Uterus (tissue), 4 donors: Measurements from ENCODE around the gene PRIMPOL. TPM values are rescaled to one million over a fixed set of nuclear protein-coding genes. Genes with fewer than 3 reads are reported as not detected.
A peak's percentile ranks its signal among the peaks of the same experiment; 100 is the strongest.

ENCODE experiments used
- DNase-seq, 2 donors: peaks; one replicate each; pipeline ENCODE4 v3.0.0-alpha.2; 2019 to 2020
- H3K27ac ChIP-seq, 2 donors: fragments of 200-600 bp; sonication (generic); 1 replicate in 1 of 2; 2 replicates in 1 of 2; pipeline ENCODE4 v1.5.1; 2016 to 2018
- H3K27me3 ChIP-seq, 2 donors: fragments of 200-600 bp; sonication (generic); one replicate each; pipeline ENCODE4 v1.5.1; 2018 to 2019; ENCODE audit warnings: control low read depth in 1 of 2
- H3K36me3 ChIP-seq, 2 donors: fragments of 200-600 bp; sonication (generic); one replicate each; pipeline ENCODE4 v1.5.1; 2019; ENCODE audit warnings: control low read depth in 1 of 2
- H3K4me1 ChIP-seq, 2 donors: fragments of 200-600 bp; sonication (generic); one replicate each; pipeline ENCODE4 v1.5.1; 2018 to 2019; ENCODE audit warnings: control low read depth in 1 of 2
- H3K4me3 ChIP-seq, 2 donors: fragments of 200-600 bp; sonication (generic); 1 replicate in 1 of 2; 2 replicates in 1 of 2; pipeline ENCODE4 v1.5.1; 2018 to 2019; ENCODE audit warnings: mild to moderate bottlenecking in 1 of 2
- H3K9me3 ChIP-seq, 2 donors: fragments of 200-600 bp; sonication (generic); one replicate each; pipeline ENCODE4 v1.5.1; 2019; ENCODE audit warnings: control low read depth in 1 of 2
- CTCF ChIP-seq, 4 experiments: fragments of 200-600 bp in 2 of 4; fragments of 450-650 bp in 2 of 4; sonication (generic) in 2 of 4; IDR thresholded peaks; one replicate each; pipeline ENCODE4 v1.5.1; 2016 to 2019; ENCODE audit warnings: antibody characterized with exemption in 4 of 4, mild to moderate bottlenecking in 2 of 4, moderate library complexity in 1 of 4
- POLR2A ChIP-seq, 2 donors: fragments of 450-650 bp; IDR thresholded peaks; one replicate each; pipeline ENCODE4 v1.6.1; 2016; ENCODE audit warnings: antibody characterized with exemption in 2 of 2, mild to moderate bottlenecking in 1 of 2, moderate library complexity in 1 of 2
- intact Hi-C: fragments of 100-400 bp; cut with DNase I; formaldehyde crosslinking; loops from one replicate; pipeline ENCODE4 v1.15.1; 2023; ENCODE audit warnings: low total_unique reads
- total RNA-seq, 4 donors: library from RNA; depleted of rRNA in 3 of 4; stranded (reverse); fragments of >200 nt in 3 of 4; gene quantifications; one replicate each; pipeline versions ENCODE4 v1.1.0 to v1.2.4, GENCODE V29; 2014 to 2023
- donor health status: DM: yes; HTN: yes; CAD: no.

The PRIMPOL gene
- total RNA-seq, 4 donors from 2014 or later = 25.1 to 43.5 (median 34.1) TPM

- no peak overlapping the region for H3K27ac ChIP-seq
- DNase-seq = no peak
- H3K4me3 ChIP-seq = no peak overlapping the region
- no peaks in the 10 kb centered on the region for H3K36me3 ChIP-seq
- H3K27me3 ChIP-seq = no peaks in the 10 kb centered on the region
- TF ChIP-seq POLR2A (IDR thresholded peaks at IDR 0.05) = no peak
- no peak for TF ChIP-seq CTCF (IDR thresholded peaks at IDR 0.05)
- no peaks in the 10 kb centered on the region for H3K9me3 ChIP-seq
- intact Hi-C loops = no loop called here
- peaks cover 0 to 8% of the 10 kb centered on the region in 2 donors for H3K4me1 ChIP-seq
Observed at GRCh38 chr4:184643731-184644130, 5.8 kb upstream of the PRIMPOL start.

DNA sequence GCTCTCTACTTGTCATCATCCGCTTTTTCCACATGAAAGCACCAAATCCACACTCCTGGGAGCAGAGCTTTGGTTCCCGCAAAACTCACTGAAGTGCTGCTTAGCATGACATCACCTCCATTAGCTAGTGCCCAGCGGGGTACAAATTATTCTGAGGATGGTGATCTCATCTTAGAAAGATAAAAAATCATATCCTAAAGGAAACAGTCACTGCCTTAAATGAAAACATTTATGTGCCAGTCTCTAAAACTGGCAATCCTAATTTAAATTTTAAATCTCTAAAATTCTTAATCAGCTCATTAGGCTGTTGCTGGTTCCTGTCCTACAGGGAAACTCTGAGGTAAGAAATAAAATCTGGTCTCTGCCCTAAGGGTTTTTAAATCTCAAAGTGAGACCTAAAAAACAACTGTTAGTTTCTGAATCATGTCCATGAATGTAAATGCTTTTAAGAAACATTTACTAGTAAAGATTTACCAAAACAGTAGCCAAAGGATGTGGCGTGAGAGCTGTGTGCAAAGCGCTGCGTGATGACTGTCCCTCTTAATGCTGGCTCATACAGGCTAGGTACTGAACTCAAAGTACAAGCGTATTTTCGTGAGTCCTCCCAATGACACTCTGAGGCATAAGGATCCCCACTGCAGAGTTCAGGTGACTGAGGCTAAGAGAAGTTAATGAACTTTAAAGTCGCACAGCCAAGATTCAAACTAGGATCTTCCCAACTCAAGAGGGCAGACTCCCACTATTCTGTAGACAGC, 4.8 kb upstream of the PRIMPOL start:
- Histone ChIP-seq H3K4me1 (peaks cover 0 to 8% of the 10 kb centered on the region in 2 donors), H3K4me3 (no peak overlapping the region), H3K27me3 (no peaks in the 10 kb centered on the region), H3K27ac (no peak overlapping the region), H3K9me3 (no peaks in the 10 kb centered on the region), H3K36me3 (no peaks in the 10 kb centered on the region)
- no peak for DNase-seq
- intact Hi-C loops = no loop called here
- TF ChIP-seq POLR2A (IDR thresholded peaks at IDR 0.05) = no peak

DNA sequence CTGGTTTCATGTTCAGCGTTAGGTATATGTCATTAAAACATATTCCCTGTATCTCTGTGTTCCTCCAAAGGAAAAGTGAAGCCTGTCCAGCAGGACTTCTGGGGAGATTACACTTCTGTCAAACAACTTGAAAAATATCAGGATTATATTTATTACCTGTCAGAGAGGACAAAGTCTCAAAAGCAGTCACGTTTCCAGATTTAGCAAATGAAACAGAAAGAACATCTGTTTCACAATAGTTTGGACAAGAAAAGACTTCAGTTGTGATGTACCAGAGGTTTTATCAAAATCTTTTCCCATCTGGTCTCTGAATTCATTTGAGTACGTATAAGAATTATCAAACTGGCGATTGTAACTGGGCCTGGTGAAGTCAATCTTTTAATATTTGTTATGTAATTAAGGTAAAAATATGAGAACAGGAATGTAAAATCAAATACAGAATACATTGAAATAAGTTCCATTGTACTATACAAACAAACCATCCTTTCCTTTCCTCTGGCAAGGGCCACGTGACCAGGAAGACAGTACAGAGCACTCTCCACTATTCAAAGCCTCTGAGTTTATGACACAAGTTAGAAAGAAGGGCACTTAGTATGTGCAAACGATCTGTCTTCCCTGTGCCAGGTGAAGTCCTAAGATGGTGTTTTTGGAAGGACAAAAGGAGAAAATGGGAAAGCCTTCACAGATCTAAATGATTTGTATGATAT, 3.5 kb upstream of the PRIMPOL start:
- Histone ChIP-seq H3K4me1 (peaks cover 0 to 8% of the 10 kb centered on the region in 2 donors), H3K27ac (no peak overlapping the region), H3K4me3 (no peak overlapping the region), H3K9me3 (no peaks in the 10 kb centered on the region), H3K36me3 (no peaks in the 10 kb centered on the region), H3K27me3 (no peaks in the 10 kb centered on the region)
- TF ChIP-seq CTCF (IDR thresholded peaks at IDR 0.05) = no peak
- TF ChIP-seq POLR2A (IDR thresholded peaks at IDR 0.05) = no peak
- intact Hi-C loops = no loop called here
- DNase-seq = no peak

GRCh38 chr4:184647266-184648053, 2.1 kb upstream of the PRIMPOL start:
- H3K4me3 ChIP-seq = peak overlapping the region; percentile 66 to 92
- intact Hi-C loops = no loop called here
- no peaks in the 10 kb centered on the region for H3K27me3 ChIP-seq
- DNase-seq = no peak
- no peaks in the 10 kb centered on the region for H3K36me3 ChIP-seq
- H3K9me3 ChIP-seq = no peaks in the 10 kb centered on the region
- peak overlapping the region; percentile 91 to 92 for H3K27ac ChIP-seq
- TF ChIP-seq CTCF (IDR thresholded peaks at IDR 0.05) = no peak
- TF ChIP-seq POLR2A (IDR thresholded peaks at IDR 0.05) = no peak
- peaks cover 0 to 8% of the 10 kb centered on the region in 2 donors for H3K4me1 ChIP-seq

DNA sequence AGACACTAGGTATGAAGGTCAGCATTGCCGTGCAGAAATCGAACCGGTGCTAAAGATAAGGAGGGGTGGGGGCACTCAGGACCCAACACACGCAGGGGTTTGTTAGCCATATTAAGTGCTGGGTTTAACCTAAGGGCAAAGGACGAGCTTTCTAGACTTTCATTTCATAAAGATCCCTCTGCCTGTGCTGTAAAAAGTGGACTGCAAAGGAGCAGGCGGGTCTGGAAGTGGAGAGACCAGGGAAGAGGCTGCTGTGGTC, 1.6 kb upstream of the PRIMPOL start:
- no peaks in the 10 kb centered on the region for H3K36me3 ChIP-seq
- peaks cover 0 to 8% of the 10 kb centered on the region in 2 donors for H3K4me1 ChIP-seq
- peak overlapping the region; percentile 66 to 92 for H3K4me3 ChIP-seq
- peak overlapping the region; percentile 91 to 92 for H3K27ac ChIP-seq
- intact Hi-C loops = no loop called here
- no peak for DNase-seq
- no peaks in the 10 kb centered on the region for H3K27me3 ChIP-seq
- H3K9me3 ChIP-seq = no peaks in the 10 kb centered on the region
- no peak for TF ChIP-seq POLR2A (IDR thresholded peaks at IDR 0.05)
- no peak for TF ChIP-seq CTCF (IDR thresholded peaks at IDR 0.05)
